BLaER1 (cell line): ENCODE data around the gene NTSR1.

Experiments used
- H3K27ac ChIP-seq: shearing (Covaris generic); formaldehyde crosslinking; 2 replicates; pipeline ENCODE4 v1.8.1; 2022
- H3K27me3 ChIP-seq: shearing (Covaris generic); formaldehyde crosslinking; 2 replicates; pipeline ENCODE4 v1.8.1; 2022
- H3K36me3 ChIP-seq: shearing (Covaris generic); formaldehyde crosslinking; 2 replicates; pipeline ENCODE4 v1.8.1; 2022
- H3K4me1 ChIP-seq: shearing (Covaris generic); formaldehyde crosslinking; 2 replicates; pipeline ENCODE4 v1.8.1; 2022
- H3K4me2 ChIP-seq: shearing (Covaris generic); formaldehyde crosslinking; 2 replicates; pipeline ENCODE4 v1.8.1; 2022
- H3K4me3 ChIP-seq: shearing (Covaris generic); formaldehyde crosslinking; 2 replicates; pipeline ENCODE4 v1.8.1; 2022
- H3K9ac ChIP-seq: shearing (Covaris generic); formaldehyde crosslinking; 2 replicates; pipeline ENCODE4 v1.8.1; 2022
- H3K9me3 ChIP-seq: shearing (Covaris generic); formaldehyde crosslinking; 2 replicates; pipeline ENCODE4 v1.8.1; 2022
- H4K20me1 ChIP-seq: shearing (Covaris generic); formaldehyde crosslinking; 2 replicates; pipeline ENCODE4 v1.8.1; 2022
- Cebpa-rat ChIP-seq: shearing (Covaris generic); IDR thresholded peaks from 2 replicates; pipeline ENCODE4 v1.8.1; 2022

NTSR1 gene

GRCh38 chr20:62742550-62742949 lies 33.9 kb downstream of the NTSR1 start:
- Histone ChIP-seq H3K36me3 (0 out of 2 replicates have a peak, but pooled peaks cover 7% of the 10 kb centered on the region), H3K9ac (no peak overlapping the region), H3K4me2 (peak overlapping the region; percentile 99; the same call in 1 of the 2 replicates), H3K9me3 (no peaks in the 10 kb centered on the region), H3K4me1 (peaks cover 61% of the 10 kb centered on the region), H3K27ac (peak overlapping the region; percentile 22; the same call in 1 of the 2 replicates), H4K20me1 (peaks cover 27% of the 10 kb centered on the region), H3K4me3 (no peak overlapping the region), H3K27me3 (no peaks in the 10 kb centered on the region)
- TF ChIP-seq Cebpa-rat: no peak

GRCh38 chr20:62742979-62743776 lies 34.5 kb downstream of the NTSR1 start:
- H3K4me3 ChIP-seq: no peak overlapping the region
- H3K9me3 ChIP-seq: no peaks in the 10 kb centered on the region
- no peaks in the 10 kb centered on the region for H3K27me3 ChIP-seq
- H4K20me1 ChIP-seq: peaks cover 27% of the 10 kb centered on the region
- TF ChIP-seq Cebpa-rat: no peak
- 0 out of 2 replicates have a peak, but pooled peaks cover 7% of the 10 kb centered on the region for H3K36me3 ChIP-seq
- H3K9ac ChIP-seq: no peak overlapping the region
- 0 out of 2 replicates have a peak overlapping the region, but pooled peaks have one; percentile 22 for H3K27ac ChIP-seq
- H3K4me2 ChIP-seq: no peak overlapping the region
- H3K4me1 ChIP-seq: peaks cover 55% of the 10 kb centered on the region

- H3K27me3 ChIP-seq: no peaks in the 10 kb centered on the region
- no peak overlapping the region for H3K4me2 ChIP-seq
- H3K4me1 ChIP-seq: peaks cover 48% of the 10 kb centered on the region
These were observed 35.2 kb downstream of the NTSR1 start for GRCh38 chr20:62743777-62744317.

GRCh38 chr20:62744741-62745191 lies 36.1 kb downstream of the NTSR1 start:
- Histone ChIP-seq H3K27me3 (no peaks in the 10 kb centered on the region), H3K27ac (0 out of 2 replicates have a peak overlapping the region, but pooled peaks have one; percentile 22), H3K4me2 (no peak overlapping the region), H3K9me3 (no peaks in the 10 kb centered on the region; the same call in 1 of the 2 replicates), H4K20me1 (peaks cover 27% of the 10 kb centered on the region), H3K9ac (no peak overlapping the region), H3K36me3 (0 out of 2 replicates have a peak, but pooled peaks cover 7% of the 10 kb centered on the region), H3K4me1 (peaks cover 39% of the 10 kb centered on the region), H3K4me3 (no peak overlapping the region)
- TF ChIP-seq Cebpa-rat: no peak

More at GRCh38 chr20:62743777-62744317, 35.2 kb downstream of the NTSR1 start:
- H3K27ac ChIP-seq: no peak overlapping the region
- H3K9ac ChIP-seq: no peak overlapping the region
- TF ChIP-seq Cebpa-rat: no peak
- peaks cover 27% of the 10 kb centered on the region for H4K20me1 ChIP-seq
- 0 out of 2 replicates have a peak, but pooled peaks cover 7% of the 10 kb centered on the region for H3K36me3 ChIP-seq
- H3K9me3 ChIP-seq: no peaks in the 10 kb centered on the region; the same call in 1 of the 2 replicates
- H3K4me3 ChIP-seq: no peak overlapping the region

- 0 out of 2 replicates have a peak, but pooled peaks cover 7% of the 10 kb centered on the region for H3K36me3 ChIP-seq
- TF ChIP-seq Cebpa-rat: no peak
- no peak overlapping the region for H3K9ac ChIP-seq
- no peaks in the 10 kb centered on the region; the same call in 1 of the 2 replicates for H3K9me3 ChIP-seq
- H3K27me3 ChIP-seq: no peaks in the 10 kb centered on the region
- H4K20me1 ChIP-seq: peaks cover 27% of the 10 kb centered on the region
- no peak overlapping the region for H3K4me3 ChIP-seq
- H3K4me1 ChIP-seq: peaks cover 32% of the 10 kb centered on the region
- no peak overlapping the region for H3K4me2 ChIP-seq
- no peak overlapping the region for H3K27ac ChIP-seq
These were observed 36.8 kb downstream of the NTSR1 start for GRCh38 chr20:62745279-62745951.

- 0 out of 2 replicates have a peak, but pooled peaks cover 7% of the 10 kb centered on the region for H3K36me3 ChIP-seq
- no peak overlapping the region for H3K9ac ChIP-seq
- peaks cover 27% of the 10 kb centered on the region for H3K4me1 ChIP-seq
- no peaks in the 10 kb centered on the region for H3K27me3 ChIP-seq
- no peak for TF ChIP-seq Cebpa-rat
- H3K4me3 ChIP-seq: no peak overlapping the region
- H3K9me3 ChIP-seq: no peaks in the 10 kb centered on the region; the same call in 1 of the 2 replicates
- H3K4me2 ChIP-seq: no peak overlapping the region
- no peak overlapping the region for H3K27ac ChIP-seq
- H4K20me1 ChIP-seq: peaks cover 22% of the 10 kb centered on the region
These were observed 37.3 kb downstream of the NTSR1 start for GRCh38 chr20:62745952-62746288.

- H3K4me3 ChIP-seq: no peak overlapping the region
- H3K4me1 ChIP-seq: peaks cover 25% of the 10 kb centered on the region
- no peak for TF ChIP-seq Cebpa-rat
These were observed 39.7 kb downstream of the NTSR1 start for GRCh38 chr20:62748311-62748710.

GRCh38 chr20:62749851-62750445 lies 41.3 kb downstream of the NTSR1 start:
- TF ChIP-seq Cebpa-rat: no peak

More at GRCh38 chr20:62748311-62748710, 39.7 kb downstream of the NTSR1 start:
- H3K27me3 ChIP-seq: no peaks in the 10 kb centered on the region
- H3K36me3 ChIP-seq: 0 out of 2 replicates have a peak, but pooled peaks cover 7% of the 10 kb centered on the region
- no peak overlapping the region for H3K9ac ChIP-seq
- no peaks in the 10 kb centered on the region for H4K20me1 ChIP-seq
- no peaks in the 10 kb centered on the region; the same call in 1 of the 2 replicates for H3K9me3 ChIP-seq
- no peak overlapping the region for H3K4me2 ChIP-seq
- H3K27ac ChIP-seq: no peak overlapping the region

GRCh38 chr20:62751551-62752150 lies 43.0 kb downstream of the NTSR1 start:
- no peak overlapping the region for H3K4me3 ChIP-seq
- no peaks in the 10 kb centered on the region for H3K27me3 ChIP-seq
- H3K9ac ChIP-seq: no peak overlapping the region
- H3K36me3 ChIP-seq: peaks cover 14% of the 10 kb centered on the region; the same call in 1 of the 2 replicates
- H3K4me2 ChIP-seq: peak overlapping the region; percentile 34
- H4K20me1 ChIP-seq: no peaks in the 10 kb centered on the region
- H3K27ac ChIP-seq: no peak overlapping the region
- H3K9me3 ChIP-seq: no peaks in the 10 kb centered on the region; the same call in 1 of the 2 replicates
- peaks cover 19% of the 10 kb centered on the region for H3K4me1 ChIP-seq
- TF ChIP-seq Cebpa-rat: no peak

More at GRCh38 chr20:62749851-62750445, 41.3 kb downstream of the NTSR1 start:
- Histone ChIP-seq H3K9ac (no peak overlapping the region), H3K9me3 (no peaks in the 10 kb centered on the region; the same call in 1 of the 2 replicates), H3K4me1 (peaks cover 20% of the 10 kb centered on the region), H3K27me3 (no peaks in the 10 kb centered on the region), H3K4me3 (no peak overlapping the region), H4K20me1 (no peaks in the 10 kb centered on the region), H3K27ac (no peak overlapping the region), H3K4me2 (no peak overlapping the region), H3K36me3 (0 out of 2 replicates have a peak, but pooled peaks cover 7% of the 10 kb centered on the region)
